22Rv1 (cell line): Measurements from ENCODE around the gene MIPOL1.

Source experiments
- CTCF ChIP-seq: fragments of 450-650 bp; IDR thresholded peaks from 2 replicates; pipeline ENCODE4 v1.5.1; 2017; ENCODE audit warnings: mild to moderate bottlenecking
- ZFX ChIP-seq: fragments of 450-650 bp; IDR thresholded peaks from 2 replicates; pipeline ENCODE4 v1.6.1; 2017; ENCODE audit warnings: antibody characterized with exemption, borderline replicate concordance

GRCh38 chr14:37262649-37263048, 64.9 kb downstream of the MIPOL1 start:
- TF ChIP-seq CTCF (no peak), ZFX (no peak)
